Iris pigment epithelial cell (primary cell): ENCODE data around the gene INVS.
"Not testable (repeated sequence)": the region's sequence is repeated elsewhere in the genome, so short reads cannot be mapped to it uniquely, and the experiment has no call there.

Experiments
- DNase-seq: peaks from one replicate; pipeline ENCODE4 v3.0.0-alpha.2; 2011; ENCODE audit warnings: low read depth

The INVS gene

DNA sequence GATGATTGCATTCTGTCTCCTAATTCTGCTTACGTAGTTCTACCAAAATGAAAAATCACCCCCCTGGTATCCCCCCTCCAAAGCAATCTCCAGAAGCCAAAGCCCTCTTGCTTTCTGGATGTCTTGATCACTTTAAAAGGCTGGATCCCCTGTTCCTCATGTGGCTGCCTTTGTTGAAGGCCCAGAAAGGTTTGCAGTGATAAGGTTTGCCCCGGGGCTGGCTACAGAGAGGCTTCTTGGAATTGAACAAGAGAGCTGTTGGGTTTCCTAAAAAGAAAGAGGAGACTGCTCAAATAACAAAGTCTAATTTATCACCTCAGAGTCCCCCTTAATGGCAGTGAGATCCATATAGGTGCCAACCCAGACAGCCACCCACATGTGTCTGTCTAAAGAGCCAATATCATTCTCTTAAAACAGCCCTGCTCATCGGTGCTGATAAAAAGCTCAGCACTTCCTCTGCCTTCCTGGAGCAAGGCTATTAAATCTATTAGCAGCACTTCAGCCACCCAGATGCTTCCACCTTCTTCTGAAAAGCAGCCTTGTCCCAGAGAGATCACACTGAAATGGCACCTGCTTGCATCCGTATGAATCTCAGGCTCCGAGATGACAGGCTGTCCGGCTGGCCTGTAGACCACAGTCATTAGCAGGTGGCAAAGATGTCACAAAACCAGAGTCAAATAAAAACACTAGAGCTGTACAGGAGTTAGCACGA lies 182.8 kb downstream of the INVS start:
- no peak for DNase-seq

DNA sequence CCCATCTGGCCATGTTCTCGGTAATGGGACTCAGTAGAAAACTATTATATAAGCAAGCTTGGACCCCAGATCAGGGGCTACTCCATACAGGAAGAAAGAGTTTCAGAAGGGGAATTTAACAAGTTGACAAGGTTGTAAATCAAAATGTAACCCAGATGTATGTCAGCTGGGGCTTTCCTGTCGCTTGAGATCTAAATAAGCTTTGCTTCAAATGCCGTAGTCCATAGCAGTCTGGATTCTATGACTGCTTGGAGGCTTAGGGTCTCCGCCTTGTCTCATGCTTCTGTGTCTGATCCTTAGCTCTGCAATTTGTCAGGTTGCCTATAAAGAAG lies 183.3 kb downstream of the INVS start:
- no peak for DNase-seq

DNA sequence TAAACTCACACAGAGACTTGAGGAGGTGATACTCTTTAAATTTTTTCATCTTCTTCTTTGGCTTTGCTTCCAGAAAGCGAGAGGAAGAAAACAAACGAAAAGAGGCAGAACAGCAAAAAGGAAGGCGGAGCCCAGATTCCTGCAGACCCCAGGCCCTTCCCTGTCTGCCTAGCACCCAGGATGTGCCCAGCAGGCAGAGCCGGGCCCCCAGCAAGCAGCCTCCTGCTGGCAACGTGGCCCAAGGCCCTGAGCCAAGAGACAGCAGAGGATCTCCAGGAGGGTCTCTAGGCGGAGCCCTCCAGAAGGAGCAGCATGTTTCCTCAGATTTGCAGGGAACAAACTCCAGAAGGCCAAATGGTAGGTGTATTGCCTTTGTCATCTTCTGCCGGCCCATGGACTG lies 185.2 kb downstream of the INVS start:
- no peak for DNase-seq

DNA sequence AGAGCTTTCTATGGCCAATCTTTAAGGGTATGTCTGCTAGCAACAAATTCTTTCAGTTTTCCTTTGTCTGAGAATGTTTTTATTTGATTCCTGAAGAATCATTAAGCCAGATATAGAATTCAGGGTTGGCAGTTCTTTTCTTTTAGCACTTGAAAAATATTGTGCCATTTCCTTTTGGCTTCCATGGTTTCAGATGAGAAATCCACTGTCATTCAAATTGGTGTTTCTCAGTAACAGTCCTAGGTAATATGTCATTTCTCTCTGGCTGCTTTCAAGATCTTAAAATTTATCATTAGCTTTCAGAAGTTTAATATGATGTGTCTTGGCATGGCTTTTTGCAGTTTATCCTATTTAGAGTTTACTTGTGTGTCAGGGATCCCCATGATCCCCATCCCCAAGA lies 186.0 kb downstream of the INVS start:
- DNase-seq = no peak

DNA sequence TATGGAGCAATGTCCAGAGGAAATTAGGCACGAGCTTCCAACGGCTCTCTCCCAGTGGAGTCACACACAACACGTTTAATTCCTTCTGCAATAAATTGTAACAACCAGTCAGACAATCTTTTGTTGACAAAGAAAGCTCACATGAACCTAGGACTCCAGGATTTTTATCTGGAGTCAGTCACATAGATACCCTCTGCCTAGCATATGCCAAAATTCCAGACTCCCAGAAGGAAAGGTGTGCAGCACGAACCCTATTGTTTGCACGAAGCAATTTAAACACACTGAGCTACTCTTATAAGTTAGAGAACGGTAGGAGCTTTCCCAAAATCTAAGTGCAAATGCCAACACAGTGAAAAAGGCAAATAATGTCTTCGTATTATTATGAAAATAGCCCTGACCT lies 186.6 kb downstream of the INVS start:
- no peak for DNase-seq

DNA sequence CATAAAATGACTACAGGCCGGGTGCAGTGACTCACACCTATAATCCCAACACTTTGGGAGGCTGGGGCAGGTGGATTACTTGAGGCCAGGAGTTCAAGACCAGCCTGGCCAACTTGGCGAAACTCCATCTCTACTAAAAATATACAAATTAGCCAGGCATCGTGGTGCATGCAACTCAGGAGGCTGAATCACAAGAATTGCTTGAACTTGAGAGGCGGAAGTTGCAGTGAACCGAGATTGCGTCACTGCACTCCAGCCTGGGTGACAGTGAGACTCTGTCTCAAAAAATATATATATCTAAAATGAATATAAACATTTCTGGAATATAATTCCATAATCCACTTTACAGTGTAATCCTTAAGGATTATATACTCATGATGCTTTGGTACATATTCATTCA lies 187.2 kb downstream of the INVS start:
- peak; percentile 79 for DNase-seq

DNA sequence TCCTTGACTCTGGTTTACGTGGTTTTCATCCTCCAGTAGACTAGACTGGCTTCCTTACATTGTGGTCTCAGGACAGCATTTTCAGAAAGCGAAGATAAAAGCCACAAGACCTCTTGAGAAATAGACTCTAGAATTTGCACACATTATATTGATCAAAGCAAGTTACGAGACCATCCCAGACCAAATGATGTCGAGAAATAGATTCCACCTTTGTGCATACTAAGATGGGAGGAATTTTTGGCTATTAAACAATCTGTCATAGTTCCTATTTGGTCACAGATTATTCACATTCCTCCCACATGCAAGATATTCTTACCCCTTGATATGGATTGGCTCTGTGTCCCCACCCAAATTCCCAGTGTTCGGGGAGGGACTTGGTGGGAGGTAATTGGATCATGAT lies 188.1 kb downstream of the INVS start:
- DNase-seq = no peak

DNA sequence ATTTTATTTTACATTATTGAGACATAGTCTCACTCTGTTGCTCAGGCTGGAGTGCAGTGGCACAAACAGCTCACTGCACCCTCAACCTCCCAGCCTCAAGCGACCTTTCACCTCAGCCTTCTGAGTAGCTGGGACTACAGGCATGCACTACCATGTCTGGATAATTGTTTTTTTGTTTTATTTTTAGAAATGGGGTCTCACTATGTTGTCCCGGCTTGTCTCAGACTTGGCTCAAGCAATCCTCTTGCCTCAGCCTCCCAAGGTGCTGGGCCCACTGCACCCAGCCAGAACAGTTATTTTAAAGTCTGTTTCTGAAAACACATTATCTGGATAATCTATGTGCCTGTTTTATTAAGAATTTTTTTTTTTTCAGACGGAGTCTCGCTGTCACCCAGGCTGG lies 191.7 kb downstream of the INVS start:
- no peak for DNase-seq

DNA sequence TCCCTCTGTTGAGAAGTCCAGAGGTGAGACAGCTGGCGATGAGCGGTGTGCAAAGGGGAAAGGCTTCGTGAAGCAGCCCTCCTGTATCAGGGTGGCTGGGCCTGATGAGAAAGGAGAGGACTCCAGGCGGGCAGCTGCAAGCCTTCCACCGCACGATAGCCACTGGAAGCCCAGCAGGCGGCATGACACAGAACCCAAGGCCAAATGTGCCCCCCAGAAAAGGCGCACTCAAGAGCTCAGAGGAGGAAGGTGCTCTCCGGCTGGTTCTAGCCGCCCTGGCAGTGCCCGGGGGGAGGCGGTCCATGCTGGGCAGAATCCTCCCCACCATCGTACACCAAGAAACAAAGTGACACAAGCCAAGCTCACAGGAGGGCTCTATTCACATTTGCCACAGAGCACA lies 193.4 kb downstream of the INVS start:
- DNase-seq = no peak

DNA sequence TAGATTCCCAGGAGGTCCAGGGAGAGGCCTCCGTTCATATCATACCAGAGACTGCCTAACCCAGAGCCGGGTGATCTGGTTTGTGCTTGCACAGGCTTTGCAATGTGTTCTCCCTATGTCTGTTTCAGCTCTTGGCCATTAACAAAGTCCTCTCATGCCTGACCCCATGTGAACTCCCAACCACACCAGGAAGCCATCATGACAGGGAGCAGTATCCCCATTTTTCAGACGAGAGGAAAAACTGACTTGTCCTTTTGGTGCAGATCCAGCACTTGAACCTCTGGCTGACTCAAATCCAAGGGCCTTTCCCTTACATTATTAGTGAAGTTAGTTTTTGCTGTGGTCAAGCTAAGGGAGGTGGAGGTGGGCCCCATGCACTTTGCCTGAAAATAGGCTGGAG lies 195.3 kb downstream of the INVS start:
- DNase-seq = peak; percentile 48

DNA sequence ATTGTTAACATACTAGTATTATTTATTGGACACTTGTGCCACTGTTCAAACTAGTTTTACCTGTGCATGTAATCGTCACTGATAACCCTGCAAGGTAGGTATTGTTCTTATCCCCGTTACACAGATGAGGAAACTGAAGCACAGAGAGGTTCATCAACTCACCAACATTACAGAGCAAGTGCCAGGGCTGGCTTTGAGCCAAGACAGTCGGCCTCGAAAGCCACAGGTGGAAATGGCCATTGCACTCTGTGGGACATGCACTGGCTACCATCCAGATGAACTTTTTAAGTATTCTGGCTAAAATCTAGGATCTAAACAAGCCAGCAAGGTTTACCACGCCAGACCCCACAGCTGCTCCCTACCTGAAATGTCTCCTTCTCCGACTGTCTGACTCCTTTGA lies 195.8 kb downstream of the INVS start:
- no peak for DNase-seq

DNA sequence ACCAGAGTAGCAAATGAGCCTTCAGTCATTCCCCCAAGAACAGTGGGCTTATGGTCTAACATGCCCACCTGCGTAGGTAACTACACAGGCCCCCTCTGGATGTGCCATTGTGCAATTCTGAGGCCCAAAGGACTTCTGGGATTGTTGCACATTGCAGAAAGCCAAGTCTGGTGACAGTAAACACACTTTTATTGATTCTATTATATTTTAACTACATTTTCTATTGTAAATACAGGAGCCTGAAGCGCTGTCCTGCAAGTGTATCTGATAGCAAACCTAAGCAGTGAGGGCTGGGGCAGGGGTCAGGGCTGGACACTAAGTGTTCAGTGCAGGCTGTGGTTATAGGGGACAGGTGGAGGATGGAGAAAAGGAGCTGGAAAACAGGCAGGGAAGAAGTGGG lies 196.2 kb downstream of the INVS start:
- no peak for DNase-seq

DNA sequence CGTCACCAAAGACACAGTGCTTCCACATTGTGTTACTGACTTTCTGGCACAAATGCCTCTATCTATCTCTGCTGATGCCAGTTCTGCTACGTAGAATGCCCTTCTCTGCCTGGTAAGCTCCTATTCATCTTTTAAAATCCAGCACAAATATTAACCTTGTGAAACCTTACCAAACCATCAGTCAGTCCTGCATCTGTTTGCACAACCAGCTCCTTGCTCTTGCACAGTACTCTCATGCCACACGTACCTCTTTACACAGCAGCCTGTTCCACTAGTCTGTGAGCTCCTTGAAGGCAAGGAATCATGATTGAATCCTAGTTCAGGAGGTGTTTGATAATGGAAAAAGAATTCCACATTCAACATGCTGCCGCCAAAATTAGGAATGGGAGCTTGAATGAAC lies 197.4 kb downstream of the INVS start:
- DNase-seq = no peak

DNA sequence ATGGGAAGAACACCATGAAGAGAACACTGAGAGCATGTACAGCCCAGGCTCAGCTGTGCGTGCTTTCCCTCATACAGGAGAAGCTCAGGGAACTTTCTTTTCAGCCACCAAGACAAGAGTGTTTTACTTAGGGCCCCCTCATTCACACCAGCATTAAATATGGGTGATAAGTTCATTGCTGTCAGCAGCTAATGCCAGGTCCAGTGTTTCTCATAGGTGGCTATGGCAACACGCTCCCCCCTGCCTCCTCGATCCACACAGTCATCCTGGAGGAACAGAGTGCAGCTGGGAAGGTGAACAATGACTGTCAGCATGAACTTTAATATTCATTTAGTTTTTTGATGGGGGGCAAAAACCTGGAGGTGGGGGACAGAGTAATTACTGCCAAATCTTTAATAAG lies 199.3 kb downstream of the INVS start:
- DNase-seq = no peak

DNA sequence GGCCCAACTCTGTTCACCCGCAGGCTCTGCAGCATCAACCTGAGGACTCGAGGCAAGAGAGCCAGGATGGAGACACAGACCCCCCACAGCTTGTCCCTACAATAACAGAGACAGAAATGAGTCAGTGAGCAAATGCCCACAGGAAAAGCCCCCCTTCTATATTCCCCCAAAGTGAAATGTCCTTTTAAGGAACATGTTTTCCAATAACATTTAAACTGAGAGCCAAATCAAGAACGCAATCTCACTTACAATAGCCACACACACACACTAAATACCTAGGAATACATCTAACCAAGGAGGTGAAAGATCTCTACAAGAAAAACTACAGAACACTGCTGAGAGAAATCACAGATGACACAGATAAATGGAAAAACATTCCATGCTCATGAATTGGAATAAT lies 204.7 kb downstream of the INVS start:
- no peak for DNase-seq

DNA sequence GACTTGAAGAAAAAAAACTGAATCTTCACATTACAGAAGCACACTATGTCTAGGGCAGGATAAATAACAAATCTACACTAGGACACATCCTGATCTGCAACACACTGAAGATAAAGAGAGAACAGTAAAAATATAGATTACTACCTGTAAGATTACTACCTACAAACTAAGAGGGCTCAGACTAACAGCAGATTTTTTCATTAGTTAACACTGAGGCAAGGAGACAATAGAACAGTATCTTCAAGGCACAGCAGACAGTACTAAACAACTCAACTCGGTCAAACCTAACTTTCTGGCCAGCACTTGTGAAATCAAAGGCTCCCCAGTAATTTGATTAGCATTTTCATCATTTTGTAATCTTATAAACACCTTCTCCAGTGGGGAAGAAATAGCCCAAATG lies 207.2 kb downstream of the INVS start:
- no peak for DNase-seq

DNA sequence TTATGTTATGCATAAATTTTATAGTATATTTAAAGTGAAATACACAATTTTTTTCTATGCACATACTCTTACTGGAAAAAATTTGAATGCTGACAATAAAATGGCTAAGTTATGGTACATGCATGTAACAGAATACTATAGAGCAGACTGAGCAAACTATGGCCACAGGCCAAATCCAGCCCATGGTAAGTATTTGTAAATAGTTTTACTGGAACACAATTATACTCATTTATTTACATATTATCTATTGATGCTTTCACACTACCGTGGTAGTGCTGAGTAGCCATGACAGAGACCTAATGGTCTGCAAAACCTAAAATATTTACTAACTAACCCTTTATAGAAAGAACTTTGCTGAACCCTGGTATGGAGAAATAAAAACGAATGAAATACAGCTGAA lies 208.0 kb downstream of the INVS start:
- DNase-seq = no peak

DNA sequence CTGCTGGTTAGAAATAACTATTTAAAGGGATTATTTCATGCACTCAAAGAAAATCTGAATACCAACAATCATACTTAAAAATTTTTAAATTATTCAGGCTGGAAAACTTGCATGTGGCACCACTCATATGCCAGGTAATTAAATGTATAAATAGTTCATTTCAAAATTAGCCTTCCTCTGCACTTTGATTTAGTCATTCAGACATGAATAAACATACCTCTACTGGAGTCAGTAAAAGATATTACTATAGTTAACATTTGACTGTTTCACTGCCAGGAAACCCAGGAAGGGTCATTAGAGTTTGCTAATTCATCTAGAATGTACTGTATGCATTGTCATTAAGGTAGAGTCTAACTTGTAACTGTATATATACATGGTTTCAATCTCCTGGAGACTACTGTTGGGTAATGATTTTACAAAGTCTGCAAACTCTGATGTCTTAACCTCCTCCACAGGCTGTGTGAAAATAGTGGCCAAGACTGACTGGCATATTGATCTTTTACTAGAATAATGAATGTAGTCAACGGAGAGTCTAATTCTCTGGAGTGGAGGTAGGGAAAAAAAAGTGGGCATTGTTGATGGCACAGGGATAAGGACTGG lies 210.0 kb downstream of the INVS start:
- peak; percentile 38 for DNase-seq

DNA sequence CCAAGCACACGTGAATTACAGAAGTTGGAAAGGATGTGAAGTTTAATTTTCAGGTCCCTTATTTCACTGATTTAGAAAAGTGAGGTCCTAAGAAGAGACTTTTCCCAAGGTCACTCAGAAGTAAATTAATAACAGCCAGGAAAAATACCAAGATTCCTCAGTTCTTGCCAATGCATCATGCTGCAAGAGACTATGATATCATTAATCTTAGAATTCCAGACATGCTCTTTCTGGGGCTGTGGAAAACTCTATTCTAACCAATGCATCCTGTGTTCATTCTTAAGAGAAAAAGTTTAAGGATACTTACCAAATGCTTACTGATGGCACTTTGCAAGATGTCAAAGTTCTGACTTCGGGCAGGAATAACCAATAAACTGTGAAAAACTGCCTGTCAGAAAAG lies 210.9 kb downstream of the INVS start:
- peak; percentile 32 for DNase-seq

DNA sequence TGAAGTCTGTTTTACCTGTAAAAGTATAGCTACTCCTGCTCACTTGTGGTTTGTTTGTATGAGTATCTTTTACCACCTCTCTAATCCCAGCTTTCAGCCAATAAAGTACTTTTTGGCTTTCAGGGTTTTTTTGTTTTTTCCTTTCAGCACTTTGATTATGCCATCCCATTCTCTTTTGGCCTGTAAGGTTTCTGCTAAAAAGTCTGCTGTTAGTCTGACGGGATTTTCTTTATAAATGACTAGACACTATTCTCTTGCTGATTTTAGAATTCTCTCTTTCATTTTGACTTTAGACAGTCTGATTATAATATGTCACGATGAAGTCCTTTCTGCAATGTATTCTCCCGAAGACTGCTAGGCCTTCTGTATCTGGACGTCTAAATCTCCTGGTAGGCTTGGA lies 216.5 kb downstream of the INVS start:
- DNase-seq = no peak

DNA sequence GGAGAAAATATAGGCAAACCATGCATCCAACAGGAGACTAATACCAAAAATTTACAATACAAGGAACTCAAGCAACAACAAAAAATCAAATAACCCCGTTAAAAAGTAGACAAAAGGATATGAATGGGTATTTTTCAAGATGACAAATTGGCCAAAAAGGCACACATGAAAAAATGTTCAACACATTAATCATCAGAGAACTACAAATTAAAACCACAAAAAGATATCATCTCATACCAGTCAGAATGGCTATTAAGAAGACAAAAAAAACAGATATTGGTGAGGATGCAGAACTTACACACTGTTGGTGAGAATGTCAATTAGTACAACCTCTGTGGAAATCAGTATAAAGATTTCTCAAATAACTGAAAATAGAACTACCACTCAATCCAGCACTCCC lies 218.7 kb downstream of the INVS start:
- DNase-seq = peak; percentile 67

DNA sequence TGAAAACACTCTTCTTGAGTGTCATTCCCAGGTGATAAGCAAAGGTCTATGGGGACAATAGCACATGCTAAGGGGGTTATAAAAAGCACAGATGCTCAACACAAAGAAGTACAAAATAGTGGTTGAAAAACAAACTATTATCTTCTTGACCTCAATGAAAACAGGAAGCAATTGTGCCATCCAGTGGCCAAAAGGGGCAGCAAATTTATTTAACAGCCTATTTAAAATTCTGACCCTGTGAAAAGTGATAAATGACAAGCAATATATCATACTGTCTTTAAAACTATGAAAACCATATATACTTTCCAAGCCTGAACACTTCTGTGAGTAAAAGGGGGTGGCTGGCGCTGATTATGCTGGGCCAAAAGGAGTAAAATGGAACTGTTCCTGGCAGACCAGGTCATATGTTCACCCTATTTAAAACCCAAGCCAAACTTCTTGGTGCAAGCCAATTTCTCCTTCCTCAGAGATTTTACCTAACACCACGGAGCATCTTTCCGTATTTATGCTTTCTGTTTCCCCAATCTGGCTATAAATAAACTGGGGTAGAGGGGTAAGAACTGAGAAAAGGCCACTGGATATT lies 224.0 kb downstream of the INVS start:
- peak; percentile 49 for DNase-seq

DNA sequence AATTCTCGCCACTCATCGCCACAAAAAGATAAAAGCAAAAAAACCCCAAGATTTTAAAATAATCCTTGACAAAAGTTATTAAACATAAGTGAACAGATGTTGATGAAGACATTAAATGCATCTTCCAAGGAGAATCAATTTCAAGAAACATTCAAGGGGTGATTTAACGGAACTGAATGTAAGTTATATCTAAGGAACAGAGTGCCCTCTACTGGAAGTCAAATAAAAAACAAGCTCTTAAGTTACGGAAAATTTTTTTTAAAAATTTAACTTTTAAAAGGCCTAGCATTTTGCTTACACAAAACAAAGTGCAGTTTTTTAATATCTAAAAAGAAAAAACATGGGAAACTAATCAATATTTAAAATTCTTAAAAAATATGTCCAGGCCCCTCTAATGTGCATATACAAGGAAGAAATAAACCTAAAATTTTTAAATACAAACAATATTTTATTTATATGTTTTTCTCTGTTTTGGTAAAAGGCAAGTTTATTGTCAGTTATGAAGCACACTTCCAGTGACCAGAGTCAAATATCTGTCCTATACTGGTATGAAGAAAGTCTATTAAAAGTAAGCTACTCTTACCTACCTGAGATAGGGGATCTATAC lies 225.7 kb downstream of the INVS start:
- peak; percentile 67 for DNase-seq

DNA sequence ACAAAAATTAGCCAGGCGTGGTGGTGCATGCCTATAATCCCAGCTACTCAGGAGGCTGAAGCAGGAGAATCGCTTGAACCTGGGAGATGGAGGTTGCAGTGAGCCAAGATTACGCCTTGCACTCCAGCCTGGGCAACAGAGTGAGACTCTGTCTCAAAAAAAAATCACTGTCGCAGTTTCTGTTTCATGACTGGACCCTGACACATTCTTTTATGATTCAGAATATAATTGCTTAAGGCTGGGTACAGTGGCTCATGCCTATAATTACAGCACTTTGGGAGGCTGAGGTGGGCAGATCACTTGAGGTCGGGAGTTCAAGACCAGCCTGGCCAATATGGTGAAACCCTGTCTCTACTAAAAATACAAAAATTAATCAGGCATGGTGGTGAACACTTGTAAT lies 239.7 kb downstream of the INVS start:
- not testable (repeated sequence) for DNase-seq
